ENCODE results near the gene ZAP70. TPM values are rescaled to one million over a fixed set of nuclear protein-coding genes. Genes with fewer than 3 reads are reported as not detected.

The ZAP70 gene
- total RNA-seq, 4 donors from 2014 or later: 2.6 to 16.1 (median 12.0) TPM

DNA sequence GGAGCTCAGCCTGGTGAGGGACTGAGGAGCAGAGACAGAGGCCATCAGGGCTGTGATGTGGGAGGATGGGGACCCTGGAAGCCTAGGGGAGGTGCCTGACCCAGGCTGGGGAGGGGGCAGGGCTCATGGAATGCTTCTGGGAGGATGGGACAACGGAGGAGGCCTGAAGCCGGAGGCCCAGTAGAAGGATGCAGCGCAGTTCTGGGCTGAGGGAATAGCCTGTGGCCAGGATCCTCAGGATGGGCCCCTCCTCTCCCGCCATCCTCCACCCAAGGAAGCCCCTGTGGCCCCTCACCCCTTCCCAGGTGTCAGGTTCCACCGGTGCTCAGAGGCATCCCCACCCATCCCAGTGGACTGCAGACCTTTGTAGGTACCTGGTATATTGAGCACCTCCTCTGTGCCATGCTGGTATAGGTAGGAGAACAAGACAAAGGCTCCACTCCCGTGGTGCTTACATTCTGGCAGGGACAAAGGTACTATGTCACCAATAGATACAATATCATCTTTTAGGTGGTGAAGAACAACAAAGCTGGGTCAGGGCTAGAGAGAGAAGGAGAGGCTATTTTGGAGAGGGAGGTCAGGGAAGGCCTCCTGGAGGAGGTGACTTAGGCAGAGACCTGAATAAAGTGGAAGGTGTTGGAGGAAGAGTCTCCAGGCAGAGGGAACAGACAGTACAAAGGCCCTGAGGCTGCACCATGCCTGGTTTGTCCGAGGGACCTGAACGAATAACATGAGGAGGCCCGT, 2.7 kb downstream of the ZAP70 start:
- H3K27ac ChIP-seq: no peak overlapping the region
- intact Hi-C loops (cut with DNase I; ENCODE audit: low total_unique reads) (no loop called here), in situ Hi-C loops (cut with MboI; ENCODE audit: low pct_ligation_motif_present in 1 of 4, low pct_unique_long_range_greater_than_20kb in 1 of 4, low sequenced_read_pairs in 3 of 4) (no loop called here)
- no peaks in the 10 kb centered on the region for H3K9me3 ChIP-seq
- no peaks in the 10 kb centered on the region for H3K4me1 ChIP-seq
- H3K27me3 ChIP-seq: no peaks in the 10 kb centered on the region
- no peak overlapping the region for H3K4me3 ChIP-seq
- 83 to 90% methylated on average over 3 to 9 of the region's 9 CpGs for WGBS, 2 donors (ENCODE audit: low coverage in 1 of 2)
- H3K36me3 ChIP-seq: no peaks in the 10 kb centered on the region
- TF ChIP-seq, protein P1, sequence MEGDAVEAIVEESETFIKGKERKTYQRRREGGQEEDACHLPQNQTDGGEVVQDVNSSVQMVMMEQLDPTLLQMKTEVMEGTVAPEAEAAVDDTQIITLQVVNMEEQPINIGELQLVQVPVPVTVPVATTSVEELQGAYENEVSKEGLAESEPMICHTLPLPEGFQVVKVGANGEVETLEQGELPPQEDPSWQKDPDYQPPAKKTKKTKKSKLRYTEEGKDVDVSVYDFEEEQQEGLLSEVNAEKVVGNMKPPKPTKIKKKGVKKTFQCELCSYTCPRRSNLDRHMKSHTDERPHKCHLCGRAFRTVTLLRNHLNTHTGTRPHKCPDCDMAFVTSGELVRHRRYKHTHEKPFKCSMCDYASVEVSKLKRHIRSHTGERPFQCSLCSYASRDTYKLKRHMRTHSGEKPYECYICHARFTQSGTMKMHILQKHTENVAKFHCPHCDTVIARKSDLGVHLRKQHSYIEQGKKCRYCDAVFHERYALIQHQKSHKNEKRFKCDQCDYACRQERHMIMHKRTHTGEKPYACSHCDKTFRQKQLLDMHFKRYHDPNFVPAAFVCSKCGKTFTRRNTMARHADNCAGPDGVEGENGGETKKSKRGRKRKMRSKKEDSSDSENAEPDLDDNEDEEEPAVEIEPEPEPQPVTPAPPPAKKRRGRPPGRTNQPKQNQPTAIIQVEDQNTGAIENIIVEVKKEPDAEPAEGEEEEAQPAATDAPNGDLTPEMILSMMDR (IDR thresholded peaks at IDR 0.05): no peak
- TF ChIP-seq POLR2A (IDR thresholded peaks at IDR 0.05): no peak
- TF ChIP-seq POLR2AphosphoS5 (IDR thresholded peaks at IDR 0.05): no peak
- no peak for TF ChIP-seq EP300 (IDR thresholded peaks at IDR 0.05; ENCODE audit: low read depth)
- no peak for DNase-seq

GRCh38 chr2:97716695-97717612, 3.6 kb downstream of the ZAP70 start:
- Histone ChIP-seq H3K27me3 (no peaks in the 10 kb centered on the region), H3K4me3 (no peak overlapping the region), H3K4me1 (no peaks in the 10 kb centered on the region), H3K27ac (no peak overlapping the region), H3K9me3 (no peaks in the 10 kb centered on the region), H3K36me3 (no peaks in the 10 kb centered on the region)
- intact Hi-C loops (cut with DNase I; ENCODE audit: low total_unique reads): no loop called here
- WGBS, 2 donors (ENCODE audit: low coverage in 1 of 2): 87% methylated on average over 20 of the region's 21 CpGs; no CpG with 5 or more reads in 1 of the 2 donors
- in situ Hi-C loops (cut with MboI; ENCODE audit: low pct_ligation_motif_present in 1 of 4, low pct_unique_long_range_greater_than_20kb in 1 of 4, low sequenced_read_pairs in 3 of 4): no loop called here
- no peak for DNase-seq
- TF ChIP-seq POLR2AphosphoS5 (IDR thresholded peaks at IDR 0.05) (no peak), POLR2A (IDR thresholded peaks at IDR 0.05) (no peak), EP300 (IDR thresholded peaks at IDR 0.05; ENCODE audit: low read depth) (no peak)
- TF ChIP-seq, protein P1 (IDR thresholded peaks at IDR 0.05): no peak

DNA sequence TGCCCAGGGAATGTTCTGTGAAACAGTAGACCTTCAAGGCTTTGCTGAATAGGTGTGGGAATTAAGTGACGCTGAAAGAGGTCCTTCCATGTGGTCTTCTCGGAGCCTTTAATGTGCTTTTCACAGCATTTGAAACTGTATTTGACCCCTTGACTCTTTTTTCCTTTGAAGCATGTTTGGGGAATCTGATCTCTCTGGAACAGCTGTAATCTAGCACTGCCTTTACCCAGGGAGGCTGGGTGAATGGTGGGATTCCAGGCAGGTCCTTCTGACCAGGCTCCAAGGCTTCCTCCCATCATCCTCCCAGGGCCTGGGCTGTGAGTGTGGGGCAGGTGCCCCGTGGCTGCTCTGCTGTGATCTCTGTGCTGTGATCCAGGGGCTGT, 4.2 kb downstream of the ZAP70 start:
- Histone ChIP-seq H3K27ac (no peak overlapping the region), H3K27me3 (no peaks in the 10 kb centered on the region), H3K9me3 (no peaks in the 10 kb centered on the region), H3K4me3 (no peak overlapping the region), H3K36me3 (no peaks in the 10 kb centered on the region), H3K4me1 (no peaks in the 10 kb centered on the region)
- no peak for TF ChIP-seq POLR2AphosphoS5 (IDR thresholded peaks at IDR 0.05)
- TF ChIP-seq, protein P1 (IDR thresholded peaks at IDR 0.05): no peak
- no peak for TF ChIP-seq POLR2A (IDR thresholded peaks at IDR 0.05)
- no peak for TF ChIP-seq EP300 (IDR thresholded peaks at IDR 0.05; ENCODE audit: low read depth)
- in situ Hi-C loops (cut with MboI; ENCODE audit: low pct_ligation_motif_present in 1 of 4, low pct_unique_long_range_greater_than_20kb in 1 of 4, low sequenced_read_pairs in 3 of 4): no loop called here
- intact Hi-C loops (cut with DNase I; ENCODE audit: low total_unique reads): no loop called here
- 77 to 80% methylated on average over 2 to 3 of the region's 3 CpGs for WGBS, 2 donors (ENCODE audit: low coverage in 1 of 2)
- DNase-seq: no peak

Data from transverse colon (tissue), 4 donors.